ENCODE results near the gene SORCS2. TPM values are rescaled to one million over a fixed set of nuclear protein-coding genes. Genes with fewer than 3 reads are reported as not detected.

Gene SORCS2
- total and polyA plus RNA-seq, 2 of the 13 experiments (the other 11 are each of a cell fraction or from before 2014, with no cell fraction given): 0.82 to 1.0 TPM

- no peak for TF ChIP-seq NRL (CRISPR knock-in tag; IDR thresholded peaks at IDR 0.05; ENCODE audit: borderline replicate concordance)
- TF ChIP-seq, protein P1, sequence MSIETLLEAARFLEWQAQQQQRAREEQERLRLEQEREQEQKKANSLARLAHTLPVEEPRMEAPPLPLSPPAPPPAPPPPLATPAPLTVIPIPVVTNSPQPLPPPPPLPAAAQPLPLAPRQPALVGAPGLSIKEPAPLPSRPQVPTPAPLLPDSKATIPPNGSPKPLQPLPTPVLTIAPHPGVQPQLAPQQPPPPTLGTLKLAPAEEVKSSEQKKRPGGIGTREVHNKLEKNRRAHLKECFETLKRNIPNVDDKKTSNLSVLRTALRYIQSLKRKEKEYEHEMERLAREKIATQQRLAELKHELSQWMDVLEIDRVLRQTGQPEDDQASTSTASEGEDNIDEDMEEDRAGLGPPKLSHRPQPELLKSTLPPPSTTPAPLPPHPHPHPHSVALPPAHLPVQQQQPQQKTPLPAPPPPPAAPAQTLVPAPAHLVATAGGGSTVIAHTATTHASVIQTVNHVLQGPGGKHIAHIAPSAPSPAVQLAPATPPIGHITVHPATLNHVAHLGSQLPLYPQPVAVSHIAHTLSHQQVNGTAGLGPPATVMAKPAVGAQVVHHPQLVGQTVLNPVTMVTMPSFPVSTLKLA (IDR thresholded peaks at IDR 0.05): no peak
These were observed 152.4 kb downstream of the SORCS2 start (continued) for GRCh38 chr4:7344636-7345155.

GRCh38 chr4:7347981-7348380, 155.6 kb downstream of the SORCS2 start:
- intact Hi-C loops (cut with micrococcal nuclease; ENCODE audit: unreplicated experiment) (no loop called here), in situ Hi-C loops (cut with HindIII; ENCODE audit: extremely low pct_ligation_motif_present, low pct_unique_long_range_greater_than_20kb) (no loop called here)
- DNase-seq (ENCODE audit: low spot score): no peak
- H3K36me3 ChIP-seq (replicated peaks in 1 of 2; ENCODE audit: control insufficient read depth in 1 of 2, insufficient read depth in 2 of 2, low read length in 2 of 2): no peaks in the 10 kb centered on the region
- no peak overlapping the region for H3K4me3 ChIP-seq (replicated peaks in 1 of 3; ENCODE audit: insufficient read depth in 1 of 3, low read depth in 2 of 3, low read length in 3 of 3)
- WGBS (ENCODE audit: low lambda C conversion rate): 41% methylated on average over 7 of the region's 7 CpGs
- no TSS peak for BruUV-seq (replicated peaks)
- H3K79me2 ChIP-seq (ENCODE audit: insufficient read depth, low read length): no peaks in the 10 kb centered on the region
- no peak for ATAC-seq
- H3K9me3 ChIP-seq (ENCODE audit: low read length): no peaks in the 10 kb centered on the region
- no peak overlapping the region for H3K27ac ChIP-seq (ENCODE audit: extremely low read length, insufficient read depth, low read length)
- no peaks in the 10 kb centered on the region for H3K4me1 ChIP-seq (ENCODE audit: insufficient read depth, low read length)
- H4K20me1 ChIP-seq (ENCODE audit: insufficient read depth, low read length): no peaks in the 10 kb centered on the region
- FAIRE-seq: no peak
- no peak overlapping the region for H3K9ac ChIP-seq (ENCODE audit: insufficient read depth, low read depth, low read length)
- peaks cover 0 to 8% of the 10 kb centered on the region in 2 experiments; a peak in 2 of 5 replicates for H3K27me3 ChIP-seq (ENCODE audit: control insufficient read depth in 1 of 2, insufficient read depth in 2 of 2, low read length in 2 of 2)
- POLR2A ChIA-PET: no interaction called here
- H2AFZ ChIP-seq (ENCODE audit: low read length): no peak overlapping the region
- no peak overlapping the region for H3K4me2 ChIP-seq (ENCODE audit: low read depth, low read length)
- CTCF ChIA-PET (ENCODE audit: low intra/inter-chr PET ratio, low total read pairs): no interaction called here
- TF ChIP-seq ASH2L (IDR thresholded peaks at IDR 0.05; ENCODE audit: insufficient read length, low read depth, low read length) (no peak), RFX5 (IDR thresholded peaks at IDR 0.05; ENCODE audit: low read depth, low read length) (no peak), BRCA1 (CRISPR knock-in tag; IDR thresholded peaks at IDR 0.05) (no peak), FOSL1 (CRISPR knock-in tag; IDR thresholded peaks at IDR 0.05; ENCODE audit: borderline replicate concordance) (no peak), ZNF280B (CRISPR knock-in tag; IDR thresholded peaks at IDR 0.05; ENCODE audit: borderline replicate concordance) (no peak), ZNF749 (CRISPR knock-in tag; IDR thresholded peaks at IDR 0.05; ENCODE audit: borderline replicate concordance) (no peak), ZNF598 (CRISPR knock-in tag; IDR thresholded peaks at IDR 0.05; ENCODE audit: borderline replicate concordance) (no peak), ZNF629 (CRISPR knock-in tag; conservative IDR thresholded peaks at IDR 0.05) (no peak), ZNF275 (CRISPR knock-in tag; IDR thresholded peaks at IDR 0.05; ENCODE audit: borderline replicate concordance) (no peak)
- TF ChIP-seq, protein P2, sequence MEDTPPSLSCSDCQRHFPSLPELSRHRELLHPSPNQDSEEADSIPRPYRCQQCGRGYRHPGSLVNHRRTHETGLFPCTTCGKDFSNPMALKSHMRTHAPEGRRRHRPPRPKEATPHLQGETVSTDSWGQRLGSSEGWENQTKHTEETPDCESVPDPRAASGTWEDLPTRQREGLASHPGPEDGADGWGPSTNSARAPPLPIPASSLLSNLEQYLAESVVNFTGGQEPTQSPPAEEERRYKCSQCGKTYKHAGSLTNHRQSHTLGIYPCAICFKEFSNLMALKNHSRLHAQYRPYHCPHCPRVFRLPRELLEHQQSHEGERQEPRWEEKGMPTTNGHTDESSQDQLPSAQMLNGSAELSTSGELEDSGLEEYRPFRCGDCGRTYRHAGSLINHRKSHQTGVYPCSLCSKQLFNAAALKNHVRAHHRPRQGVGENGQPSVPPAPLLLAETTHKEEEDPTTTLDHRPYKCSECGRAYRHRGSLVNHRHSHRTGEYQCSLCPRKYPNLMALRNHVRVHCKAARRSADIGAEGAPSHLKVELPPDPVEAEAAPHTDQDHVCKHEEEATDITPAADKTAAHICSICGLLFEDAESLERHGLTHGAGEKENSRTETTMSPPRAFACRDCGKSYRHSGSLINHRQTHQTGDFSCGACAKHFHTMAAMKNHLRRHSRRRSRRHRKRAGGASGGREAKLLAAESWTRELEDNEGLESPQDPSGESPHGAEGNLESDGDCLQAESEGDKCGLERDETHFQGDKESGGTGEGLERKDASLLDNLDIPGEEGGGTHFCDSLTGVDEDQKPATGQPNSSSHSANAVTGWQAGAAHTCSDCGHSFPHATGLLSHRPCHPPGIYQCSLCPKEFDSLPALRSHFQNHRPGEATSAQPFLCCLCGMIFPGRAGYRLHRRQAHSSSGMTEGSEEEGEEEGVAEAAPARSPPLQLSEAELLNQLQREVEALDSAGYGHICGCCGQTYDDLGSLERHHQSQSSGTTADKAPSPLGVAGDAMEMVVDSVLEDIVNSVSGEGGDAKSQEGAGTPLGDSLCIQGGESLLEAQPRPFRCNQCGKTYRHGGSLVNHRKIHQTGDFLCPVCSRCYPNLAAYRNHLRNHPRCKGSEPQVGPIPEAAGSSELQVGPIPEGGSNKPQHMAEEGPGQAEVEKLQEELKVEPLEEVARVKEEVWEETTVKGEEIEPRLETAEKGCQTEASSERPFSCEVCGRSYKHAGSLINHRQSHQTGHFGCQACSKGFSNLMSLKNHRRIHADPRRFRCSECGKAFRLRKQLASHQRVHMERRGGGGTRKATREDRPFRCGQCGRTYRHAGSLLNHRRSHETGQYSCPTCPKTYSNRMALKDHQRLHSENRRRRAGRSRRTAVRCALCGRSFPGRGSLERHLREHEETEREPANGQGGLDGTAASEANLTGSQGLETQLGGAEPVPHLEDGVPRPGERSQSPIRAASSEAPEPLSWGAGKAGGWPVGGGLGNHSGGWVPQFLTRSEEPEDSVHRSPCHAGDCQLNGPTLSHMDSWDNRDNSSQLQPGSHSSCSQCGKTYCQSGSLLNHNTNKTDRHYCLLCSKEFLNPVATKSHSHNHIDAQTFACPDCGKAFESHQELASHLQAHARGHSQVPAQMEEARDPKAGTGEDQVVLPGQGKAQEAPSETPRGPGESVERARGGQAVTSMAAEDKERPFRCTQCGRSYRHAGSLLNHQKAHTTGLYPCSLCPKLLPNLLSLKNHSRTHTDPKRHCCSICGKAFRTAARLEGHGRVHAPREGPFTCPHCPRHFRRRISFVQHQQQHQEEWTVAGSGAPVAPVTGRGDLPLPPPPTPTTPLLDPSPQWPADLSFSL (CRISPR knock-in tag; IDR thresholded peaks at IDR 0.05): no peak
